OCI-M1 (cell line): ENCODE data around the gene AXL.
"Not testable (repeated sequence)": the region's sequence is repeated elsewhere in the genome, so short reads cannot be mapped to it uniquely, and the experiment has no call there.

ENCODE experiments used
- DNase-seq: peaks from one replicate; lab custom pipeline; 2025; lab: John Stamatoyannopoulos, UW

The AXL gene

DNA sequence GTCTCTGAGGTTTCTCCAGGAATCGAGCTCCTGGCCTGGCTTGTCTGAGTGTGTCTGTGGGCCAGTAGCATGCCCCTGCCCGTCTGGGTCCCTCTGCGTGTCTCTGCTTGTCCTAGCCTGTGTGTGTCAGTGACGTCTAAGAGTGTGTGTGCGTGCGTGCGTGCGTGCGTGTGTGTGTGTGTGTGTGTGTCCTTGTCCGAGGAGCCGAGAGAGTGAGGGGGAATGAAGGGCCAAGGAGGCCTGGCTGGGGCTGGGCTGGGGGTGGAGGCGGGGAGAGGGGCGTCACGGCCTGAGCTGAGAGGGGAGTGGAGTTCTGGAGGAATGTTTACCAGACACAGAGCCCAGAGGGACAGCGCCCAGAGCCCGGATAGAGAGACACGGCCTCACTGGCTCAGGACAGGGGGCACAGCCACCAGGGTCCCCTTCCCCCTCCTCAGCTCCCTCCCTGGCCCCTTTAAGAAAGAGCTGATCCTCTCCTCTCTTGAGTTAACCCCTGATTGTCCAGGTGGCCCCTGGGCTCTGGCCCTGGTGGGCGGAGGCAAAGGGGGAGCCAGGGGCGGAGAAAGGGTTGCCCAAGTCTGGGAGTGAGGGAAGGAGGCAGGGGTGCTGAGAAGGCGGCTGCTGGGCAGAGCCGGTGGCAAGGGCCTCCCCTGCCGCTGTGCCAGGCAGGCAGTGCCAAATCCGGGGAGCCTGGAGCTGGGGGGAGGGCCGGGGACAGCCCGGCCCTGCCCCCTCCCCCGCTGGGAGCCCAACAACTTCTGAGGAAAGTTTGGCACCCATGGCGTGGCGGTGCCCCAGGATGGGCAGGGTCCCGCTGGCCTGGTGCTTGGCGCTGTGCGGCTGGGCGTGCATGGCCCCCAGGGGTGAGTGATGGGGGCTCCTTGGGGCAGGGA is at the start of gene AXL:
AXL (plus strand) TSS at position 609 of the 893 bp plus-strand sequence; CDS start at position 779, 170 bp downstream.
- peak; percentile 81 for DNase-seq

DNA sequence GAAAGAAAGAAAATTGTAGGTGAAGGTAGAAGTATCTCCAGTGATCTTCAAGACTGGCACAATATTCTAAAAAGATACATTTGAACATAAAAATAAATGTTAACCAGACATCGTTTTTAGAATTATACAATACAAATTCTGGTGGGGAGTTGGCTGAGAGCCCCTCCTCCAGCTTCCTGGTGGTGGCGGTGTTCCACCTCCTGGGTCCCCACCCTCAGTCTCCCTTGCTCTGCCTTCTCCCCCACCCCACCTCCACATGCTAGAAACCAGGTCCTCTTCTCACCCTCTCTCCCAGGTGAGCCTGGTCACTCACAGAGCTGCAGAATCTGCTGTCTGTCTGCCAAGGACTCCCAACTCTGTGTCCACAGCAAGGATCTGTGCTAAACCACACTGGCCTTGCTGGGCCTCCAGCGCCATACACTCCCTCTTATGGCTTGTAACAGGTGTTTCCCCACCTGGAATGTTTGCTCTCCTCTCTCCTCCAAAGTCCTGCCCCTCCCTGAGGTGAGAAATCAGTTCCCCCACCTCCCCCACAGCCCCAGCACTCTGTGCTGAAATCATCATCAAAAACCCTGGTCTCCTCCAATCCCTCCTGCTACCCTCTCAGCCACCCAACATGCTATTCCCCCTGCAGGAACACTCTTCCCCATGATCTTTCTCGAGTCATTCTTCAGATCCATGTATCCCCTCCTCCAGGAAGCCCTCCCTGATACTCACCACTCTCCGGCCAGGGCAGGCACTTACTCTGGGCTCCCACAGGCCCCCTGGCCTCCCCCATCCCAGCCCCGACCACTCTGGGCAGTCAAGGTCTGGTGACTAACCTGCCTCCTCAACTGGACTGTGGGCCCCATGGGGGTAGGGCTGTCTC is 46.5 kb upstream of the AXL start:
- no peak for DNase-seq

DNA sequence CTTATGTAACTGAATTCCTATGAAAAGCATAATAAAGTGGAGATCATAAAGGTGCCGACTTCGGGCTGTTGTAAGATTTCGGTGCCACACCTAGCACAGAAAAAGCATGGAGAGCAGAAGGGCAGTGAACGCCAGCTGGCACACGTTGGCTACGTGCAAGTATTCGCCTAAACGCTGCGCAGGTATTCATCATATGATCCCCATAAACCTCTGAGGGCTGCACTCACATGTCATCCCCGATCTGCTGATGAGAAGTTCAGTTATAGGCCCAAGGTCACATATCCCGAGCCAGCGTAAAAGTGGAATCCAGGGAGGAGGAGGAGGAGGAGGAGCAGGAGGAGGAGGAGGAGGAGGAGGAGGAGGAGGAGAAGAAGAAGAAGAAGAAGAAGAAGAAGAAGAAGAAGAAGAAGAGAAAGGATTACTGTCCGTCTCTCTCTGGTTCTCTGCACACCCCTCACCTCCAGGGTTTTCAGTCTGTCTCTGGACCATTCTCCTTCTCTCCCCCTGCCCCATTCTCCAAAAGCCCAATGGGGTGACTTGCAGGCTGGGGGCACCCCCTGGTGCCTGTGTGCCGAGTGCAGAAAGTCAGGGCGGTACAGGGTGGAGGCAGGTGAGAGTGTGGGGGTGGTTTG is 44.6 kb upstream of the AXL start:
- no peak for DNase-seq

DNA sequence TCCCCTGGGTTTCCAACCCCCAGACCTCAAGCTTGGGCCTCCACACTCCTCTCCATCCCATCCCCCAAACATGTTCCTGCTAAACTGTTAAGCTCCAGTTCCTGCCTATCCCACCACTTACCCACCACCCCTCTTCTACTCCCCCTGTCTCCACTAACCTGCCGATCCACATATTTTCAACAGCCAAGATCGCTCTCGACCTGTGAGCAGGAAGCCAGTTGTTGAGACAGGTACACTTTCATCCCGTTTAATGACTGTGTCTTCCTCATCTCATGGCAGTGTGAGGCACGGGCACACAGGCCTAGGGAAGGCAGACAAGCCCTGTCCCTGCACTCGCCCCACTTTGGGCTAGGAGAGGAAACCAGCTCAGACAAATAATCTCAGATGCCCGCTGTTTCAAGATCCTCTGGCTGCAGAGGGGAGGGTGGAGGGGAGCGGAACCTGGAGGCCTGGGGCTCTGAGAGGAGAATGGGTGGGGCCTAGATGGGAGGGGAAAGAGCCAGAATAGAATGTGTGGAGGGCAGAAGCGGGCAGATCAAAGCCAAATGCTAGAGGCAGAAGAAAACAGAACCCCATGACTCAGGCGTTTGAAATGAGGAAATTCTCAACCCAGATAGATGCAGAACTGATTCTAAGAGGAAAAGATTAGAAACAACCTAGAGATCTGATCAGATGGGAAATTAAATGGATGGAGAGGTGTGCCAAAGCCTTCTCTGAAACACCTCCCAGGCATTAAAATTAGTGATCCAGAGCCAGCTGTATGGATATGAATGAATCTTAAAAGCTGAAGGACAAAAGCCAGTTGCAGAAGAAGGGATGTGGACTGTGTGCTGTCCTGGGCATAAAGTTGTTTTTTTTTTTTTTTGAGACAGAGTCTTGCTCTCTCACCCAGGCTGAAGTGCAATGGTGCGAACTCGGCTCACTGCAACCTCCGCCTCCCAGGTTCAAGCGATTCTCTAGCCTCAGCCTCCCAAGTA is 42.9 kb upstream of the AXL start:
- DNase-seq = peak; percentile 75

DNA sequence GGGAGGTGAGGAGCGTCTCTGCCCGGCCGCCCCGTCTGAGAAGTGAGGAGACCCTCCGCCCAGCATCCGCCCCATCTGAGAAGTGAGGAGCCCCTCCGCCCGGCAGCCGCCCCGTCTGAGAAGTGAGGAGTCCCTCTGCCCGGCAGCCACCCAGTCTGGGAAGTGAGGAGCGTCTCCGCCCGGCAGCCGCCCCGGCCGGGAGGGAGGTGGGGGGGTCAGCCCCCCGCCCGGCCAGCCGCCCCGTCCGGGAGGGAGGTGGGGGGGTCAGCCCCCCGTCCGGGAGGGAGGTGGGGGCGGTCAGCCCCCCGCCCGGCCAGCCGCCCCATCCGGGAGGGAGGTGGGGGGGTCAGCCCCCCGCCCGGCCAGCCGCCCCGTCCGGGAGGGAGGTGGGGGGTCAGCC is 38.9 kb upstream of the AXL start:
- not testable (repeated sequence) for DNase-seq

DNA sequence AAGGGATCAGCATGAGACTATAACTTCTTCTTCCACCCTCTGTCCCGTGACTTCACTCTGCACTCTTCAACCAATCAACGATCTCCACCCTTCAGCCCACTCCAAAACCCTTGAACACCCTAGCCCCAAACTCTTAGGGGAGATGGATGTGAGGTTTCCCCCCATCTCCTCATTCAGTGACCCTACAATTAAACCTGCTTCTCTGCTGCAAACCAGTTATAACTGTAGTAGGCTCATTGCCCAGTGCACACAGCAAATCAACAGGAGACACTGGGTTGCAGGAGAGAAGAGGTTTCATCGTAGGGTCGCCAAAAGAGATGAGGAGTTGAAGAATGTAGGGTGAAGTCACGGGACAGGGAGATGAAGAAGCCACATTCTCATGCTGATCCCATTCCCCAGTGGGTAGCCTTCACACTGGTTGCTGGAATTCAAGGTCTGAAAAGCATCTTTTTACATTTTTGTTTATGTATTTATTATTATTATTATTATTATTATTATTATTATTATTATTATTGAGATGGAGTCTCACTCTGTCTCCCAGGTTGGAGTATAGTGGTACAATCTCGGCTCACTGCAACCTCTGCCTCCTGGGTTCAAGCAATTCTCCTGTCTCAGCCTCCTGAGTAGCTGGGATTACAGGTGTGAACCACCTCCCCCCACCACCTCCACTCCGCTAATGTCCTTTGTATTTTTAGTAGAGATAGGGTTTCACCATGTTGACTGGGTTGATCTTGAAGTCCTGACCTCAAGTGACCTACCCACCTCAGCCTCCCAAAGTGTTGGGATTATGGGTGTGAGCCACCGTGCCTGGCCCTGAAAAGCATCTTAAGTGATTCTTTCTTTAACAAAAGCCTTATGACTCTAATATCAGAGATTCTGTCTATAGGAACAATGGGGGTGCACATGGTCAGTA is 31.8 kb upstream of the AXL start:
- DNase-seq = no peak

DNA sequence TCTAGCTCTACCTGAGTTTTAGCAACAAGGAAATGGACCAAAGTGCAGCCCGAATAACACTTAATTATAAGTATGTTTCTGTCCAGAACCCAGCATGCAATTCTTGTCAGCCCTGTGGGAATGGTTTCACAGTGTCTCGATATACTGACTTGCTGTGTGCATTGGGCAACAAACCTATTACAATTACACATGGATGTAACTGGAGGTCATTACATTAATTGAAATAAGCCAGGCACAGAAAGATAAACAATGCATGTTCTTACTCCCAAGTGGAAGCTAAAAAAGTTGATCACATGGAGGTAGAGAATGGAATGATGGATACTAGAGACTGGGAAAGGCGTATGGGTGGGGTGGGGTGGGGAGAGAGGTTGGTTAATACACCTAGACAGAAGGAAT is 31.1 kb upstream of the AXL start:
- no peak for DNase-seq

DNA sequence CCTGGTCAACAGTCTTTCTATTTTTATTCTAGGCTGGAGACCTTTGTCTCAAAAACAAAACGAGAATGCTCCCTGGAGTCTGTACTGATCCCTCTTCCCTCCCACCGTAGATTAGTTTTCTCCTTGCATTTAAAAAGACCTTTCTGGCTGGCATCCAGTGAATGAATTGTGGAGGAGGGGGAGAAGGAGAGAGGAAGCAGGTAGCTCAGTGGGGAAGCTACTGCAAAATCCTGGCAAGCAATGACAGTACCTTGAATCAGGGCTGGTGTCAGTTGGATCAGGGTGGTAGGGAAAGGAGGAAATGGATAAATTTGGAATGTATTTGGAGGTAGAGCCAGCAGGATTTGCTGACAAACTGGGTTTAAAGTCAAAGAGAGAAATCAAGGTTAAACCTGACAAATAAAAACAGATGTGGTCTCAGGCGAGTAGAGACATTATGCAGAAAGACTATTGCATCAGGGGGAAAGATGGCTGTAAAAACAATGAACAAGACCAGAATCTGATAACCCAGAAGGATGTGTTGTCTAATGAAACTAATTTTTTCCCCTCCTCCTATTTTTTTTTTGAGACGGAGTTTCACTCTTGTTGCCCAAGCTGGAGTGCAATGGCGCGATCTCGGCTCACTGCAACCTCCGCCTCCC is 29.5 kb upstream of the AXL start:
- no peak for DNase-seq

DNA sequence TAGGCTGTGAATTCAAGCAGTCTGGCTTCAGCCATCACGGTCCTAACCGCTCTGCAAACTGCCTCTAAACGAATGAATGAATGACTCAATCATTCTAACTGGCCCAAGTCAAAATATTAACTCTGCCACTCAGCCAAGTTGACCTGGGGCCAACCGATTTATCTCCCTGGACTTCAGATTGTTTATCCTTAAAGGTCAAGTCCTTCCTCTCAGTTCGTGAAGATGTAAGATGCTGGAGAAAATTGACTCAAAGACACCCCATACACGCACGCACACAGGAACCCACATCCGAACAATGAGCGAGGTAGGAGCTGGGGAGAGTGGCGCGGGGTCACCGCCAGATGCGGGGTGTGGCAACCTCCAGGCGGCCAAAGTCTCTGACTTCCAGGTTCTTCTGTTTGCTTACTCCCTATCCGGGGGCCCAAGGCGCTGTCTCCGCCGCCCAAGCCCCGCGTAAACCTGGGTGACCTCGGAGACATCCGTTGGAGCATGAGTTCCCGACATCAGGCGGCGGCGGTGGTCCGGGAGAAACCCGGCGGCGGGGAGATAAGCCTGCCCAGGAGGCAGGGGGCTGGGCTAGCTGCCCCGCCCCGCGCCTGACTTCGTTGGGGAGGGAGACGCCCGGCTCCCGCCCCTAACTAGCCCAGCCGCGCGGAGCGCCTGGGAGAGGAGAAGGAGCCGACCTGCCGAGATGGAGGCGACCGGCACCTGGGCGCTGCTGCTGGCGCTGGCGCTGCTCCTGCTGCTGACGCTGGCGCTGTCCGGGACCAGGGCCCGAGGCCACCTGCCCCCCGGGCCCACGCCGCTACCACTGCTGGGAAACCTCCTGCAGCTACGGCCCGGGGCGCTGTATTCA is 26.2 kb upstream of the AXL start, which contains the start of gene CYP2S1:
CYP2S1 (plus strand) TSS at position 646 of the 856 bp plus-strand sequence; CDS start at position 692, 46 bp downstream.
- no peak for DNase-seq

DNA sequence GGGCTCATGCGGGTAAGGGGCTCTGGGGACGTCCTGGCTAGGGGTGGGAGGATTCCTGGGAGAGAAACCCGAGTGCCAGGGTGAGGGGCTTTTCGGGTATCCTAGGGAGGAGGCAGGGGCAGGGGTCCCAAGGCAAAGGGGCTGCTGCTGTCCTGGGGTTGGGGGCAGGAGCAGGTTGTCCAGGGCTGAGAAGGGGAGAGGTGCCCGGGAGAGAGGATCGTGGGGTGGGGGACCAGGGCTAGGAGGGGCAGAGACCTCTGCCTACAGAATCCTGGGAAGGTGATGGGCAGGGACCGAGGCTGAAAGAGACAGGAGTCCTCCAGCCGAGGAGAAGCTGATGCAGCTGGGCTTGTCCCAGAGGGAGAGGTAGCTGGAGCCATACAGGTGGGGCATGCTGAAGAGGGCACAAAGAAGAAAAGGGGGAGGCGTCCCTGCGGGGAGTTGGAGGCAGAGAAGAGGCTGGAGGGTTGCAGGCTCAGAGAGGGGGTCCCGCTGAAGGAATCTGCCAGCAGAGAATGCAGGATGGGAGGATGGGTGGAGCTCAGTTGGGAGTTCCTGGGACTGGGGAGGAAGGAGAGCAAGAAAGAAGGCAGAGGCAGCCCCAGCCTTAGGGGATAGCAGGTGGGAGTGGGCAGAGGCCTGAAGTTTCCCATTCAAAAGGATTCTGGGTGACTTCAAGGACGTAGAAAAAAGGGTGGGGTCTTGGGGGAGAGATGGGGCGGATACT is 25.4 kb upstream of the AXL start:
- no peak for DNase-seq

DNA sequence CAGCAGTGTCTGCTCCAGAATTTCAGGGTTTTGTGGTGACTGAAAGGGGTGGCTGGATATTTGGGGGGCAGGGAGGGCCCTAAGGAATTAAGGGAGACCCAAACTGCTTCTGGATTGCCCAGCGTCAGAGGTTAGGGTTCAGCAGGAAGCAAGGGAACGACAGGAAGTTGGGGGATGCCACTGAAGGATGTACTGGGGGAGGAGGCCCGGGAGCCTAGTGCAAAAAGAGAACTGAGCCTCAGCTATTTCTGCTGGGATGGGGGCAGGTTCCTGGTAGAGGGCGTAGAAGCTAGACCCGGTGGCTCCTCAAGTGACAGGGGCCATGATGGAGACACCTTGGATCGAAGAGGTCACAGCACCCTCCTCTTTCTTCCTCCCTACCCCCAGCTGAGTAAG is 24.9 kb upstream of the AXL start:
- no peak for DNase-seq

DNA sequence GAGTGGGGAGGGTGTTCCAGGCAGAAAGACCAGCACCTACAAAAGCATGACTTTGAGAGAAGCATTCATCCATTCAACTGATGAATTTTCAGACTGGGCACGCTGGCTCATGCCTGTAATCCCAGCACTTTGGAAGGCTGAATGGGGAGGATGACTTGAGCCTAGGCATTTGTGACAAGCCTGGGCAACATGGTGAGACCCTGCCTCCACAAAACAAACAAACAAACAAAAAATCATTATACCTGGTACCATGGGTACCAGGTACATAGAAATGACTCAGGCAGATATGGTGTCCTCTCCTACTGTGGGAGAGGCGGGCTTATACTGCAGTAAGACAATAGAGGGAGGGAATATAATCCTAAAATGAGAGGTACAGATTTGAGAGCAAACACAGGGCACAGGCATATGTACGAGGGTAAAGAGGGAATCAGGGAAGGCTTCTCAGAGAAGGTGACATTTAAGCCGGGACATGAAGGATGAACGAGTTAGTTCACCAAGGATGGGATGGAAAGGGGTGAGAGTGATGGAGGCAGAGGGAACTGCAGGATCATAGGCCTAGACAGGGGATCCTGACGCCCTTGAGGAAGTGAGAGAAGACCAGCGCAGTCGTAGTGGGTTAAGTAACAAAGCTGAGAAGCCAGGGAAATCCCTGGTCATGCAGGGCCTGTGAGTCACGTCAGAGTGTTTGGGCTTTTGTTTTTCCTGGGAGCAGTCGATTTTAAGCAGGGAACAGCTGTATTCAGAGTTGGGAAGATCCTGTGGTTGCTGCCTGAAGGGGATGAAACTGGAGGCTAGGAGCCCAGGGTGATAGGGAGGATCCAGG is 23.1 kb upstream of the AXL start:
- DNase-seq = no peak

DNA sequence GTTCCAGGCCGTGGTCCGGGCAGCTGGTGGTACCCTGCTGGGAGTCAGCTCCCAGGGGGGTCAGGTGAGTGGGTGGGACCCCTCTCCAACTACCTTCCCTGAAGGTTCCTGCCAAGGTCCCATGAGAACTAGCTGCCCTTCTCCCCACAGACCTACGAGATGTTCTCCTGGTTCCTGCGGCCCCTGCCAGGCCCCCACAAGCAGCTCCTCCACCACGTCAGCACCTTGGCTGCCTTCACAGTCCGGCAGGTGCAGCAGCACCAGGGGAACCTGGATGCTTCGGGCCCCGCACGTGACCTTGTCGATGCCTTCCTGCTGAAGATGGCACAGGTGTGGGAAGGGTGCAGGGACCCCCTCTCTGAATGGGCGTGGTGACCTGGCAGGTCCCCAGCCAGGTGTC is 20.5 kb upstream of the AXL start:
- no peak for DNase-seq

DNA sequence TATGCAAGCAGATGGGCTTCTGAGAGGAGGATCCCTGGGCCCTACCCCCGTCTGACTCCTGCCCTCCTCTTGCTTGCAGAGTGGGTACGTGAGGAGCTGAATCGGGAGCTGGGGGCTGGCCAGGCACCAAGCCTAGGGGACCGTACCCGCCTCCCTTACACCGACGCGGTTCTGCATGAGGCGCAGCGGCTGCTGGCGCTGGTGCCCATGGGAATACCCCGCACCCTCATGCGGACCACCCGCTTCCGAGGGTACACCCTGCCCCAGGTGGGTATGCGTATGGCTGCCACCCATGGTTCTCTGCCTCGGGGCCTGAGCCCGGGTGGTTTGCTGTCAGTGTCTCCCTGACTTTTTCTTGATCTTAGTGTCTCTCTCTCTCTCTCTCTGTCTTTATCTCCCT is 15.7 kb upstream of the AXL start:
- no peak for DNase-seq

DNA sequence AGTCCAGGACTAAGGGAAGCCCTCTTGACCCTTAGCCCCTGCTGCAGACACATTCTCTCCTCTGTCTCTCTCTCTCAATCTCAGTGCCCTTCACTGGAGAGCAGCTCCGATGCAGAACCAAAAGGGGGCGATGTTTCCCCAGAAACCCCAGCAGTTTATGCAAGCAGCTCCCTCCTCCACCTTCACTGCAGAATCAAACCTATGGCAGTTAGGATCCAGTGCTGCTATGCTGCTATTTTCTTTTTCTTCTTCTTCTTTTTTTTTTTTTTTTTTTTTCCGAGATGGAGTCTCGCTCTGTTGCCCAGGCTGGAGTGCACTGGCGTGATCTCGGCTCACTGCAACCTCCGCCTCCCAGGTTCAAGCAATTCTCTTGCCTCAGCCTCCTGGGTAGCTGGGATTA is 14.7 kb upstream of the AXL start:
- peak; percentile 94 for DNase-seq

DNA sequence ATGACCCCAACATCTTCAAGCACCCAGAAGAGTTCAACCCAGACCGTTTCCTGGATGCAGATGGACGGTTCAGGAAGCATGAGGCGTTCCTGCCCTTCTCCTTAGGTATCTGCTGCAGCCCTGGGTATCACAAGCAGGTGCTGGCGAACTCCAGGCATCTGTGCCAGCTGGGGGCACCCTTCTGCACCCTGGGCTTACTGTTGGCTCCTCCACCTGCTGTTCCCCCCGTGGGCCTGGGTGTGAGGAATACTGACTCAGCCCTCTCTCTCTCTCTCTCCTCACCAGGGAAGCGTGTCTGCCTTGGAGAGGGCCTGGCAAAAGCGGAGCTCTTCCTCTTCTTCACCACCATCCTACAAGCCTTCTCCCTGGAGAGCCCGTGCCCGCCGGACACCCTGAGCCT is 13.0 kb upstream of the AXL start:
- no peak for DNase-seq

DNA sequence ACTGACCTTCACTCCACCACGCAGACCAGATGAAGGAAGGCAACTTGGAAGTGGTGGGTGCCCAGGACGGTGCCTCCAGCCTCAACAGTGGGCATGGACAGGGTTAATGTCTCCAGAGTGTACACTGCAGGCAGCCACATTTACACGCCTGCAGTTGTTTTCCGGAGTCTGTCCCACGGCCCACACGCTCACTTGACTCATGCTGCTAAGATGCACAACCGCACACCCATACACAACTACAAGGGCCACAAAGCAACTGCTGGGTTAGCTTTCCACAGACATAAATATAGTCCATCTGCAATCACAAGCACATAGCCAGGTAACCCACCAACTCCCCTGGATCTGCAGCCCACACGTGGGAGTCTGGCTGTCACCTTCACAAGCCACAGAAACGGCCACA is 12.6 kb upstream of the AXL start:
- DNase-seq = no peak
